ENCODE results near the gene PKN3. TPM values are rescaled to one million over a fixed set of nuclear protein-coding genes. Genes with fewer than 3 reads are reported as not detected.

Gene PKN3
- polyA plus RNA-seq, 4 donors = 4.1 to 12.3 (median 4.5) TPM

DNA sequence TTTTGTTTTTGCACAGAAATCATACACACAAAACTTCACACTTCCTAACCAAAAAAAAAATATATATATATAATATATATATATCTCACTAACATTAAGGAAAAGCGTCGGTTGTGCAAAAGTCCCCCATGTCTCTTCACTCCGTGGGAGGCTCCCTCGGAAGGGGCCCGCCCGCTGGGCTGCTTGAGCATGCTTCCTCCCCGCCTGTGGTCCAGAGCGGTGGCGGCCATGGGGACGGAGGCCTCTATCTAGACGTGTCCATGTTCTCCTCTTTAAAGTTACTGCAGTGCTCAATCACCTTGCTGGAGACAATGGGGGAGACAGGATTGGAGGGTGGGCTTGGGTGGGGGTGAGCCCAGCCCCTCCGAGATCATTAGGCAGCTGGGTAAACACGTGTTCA lies 28.8 kb downstream of the PKN3 start:
- FAIRE-seq (no peak), DNase-seq (no peak)
- Histone ChIP-seq H3K36me3 (ENCODE audit: control insufficient read depth in 3 of 3, insufficient read depth in 2 of 3, low read depth in 1 of 3, low read length in 3 of 3) (peaks cover 4 to 69% (median 8%) of the 10 kb centered on the region in 3 donors), H3K4me1 (ENCODE audit: control insufficient read depth in 3 of 3, insufficient read depth in 2 of 3, low read depth in 1 of 3, low read length in 2 of 3) (peaks cover 0 to 3% (median 0%) of the 10 kb centered on the region in 3 donors), H3K4me3 (ENCODE audit: low read depth in 1 of 3, low read length in 3 of 3) (no peak overlapping the region), H3K27me3 (ENCODE audit: control insufficient read depth in 3 of 3, insufficient read depth in 3 of 3, low read length in 3 of 3) (no peaks in the 10 kb centered on the region), H3K9me3 (ENCODE audit: control insufficient read depth in 2 of 2, insufficient read depth in 1 of 2, low read depth in 1 of 2, low read length in 1 of 2) (no peaks in the 10 kb centered on the region), H3K27ac (ENCODE audit: low read depth in 1 of 3, low read length in 2 of 3) (no peak overlapping the region)
- 88 to 94% (median 90%) methylated on average over 13 of the region's 13 CpGs for WGBS, 3 donors

DNA sequence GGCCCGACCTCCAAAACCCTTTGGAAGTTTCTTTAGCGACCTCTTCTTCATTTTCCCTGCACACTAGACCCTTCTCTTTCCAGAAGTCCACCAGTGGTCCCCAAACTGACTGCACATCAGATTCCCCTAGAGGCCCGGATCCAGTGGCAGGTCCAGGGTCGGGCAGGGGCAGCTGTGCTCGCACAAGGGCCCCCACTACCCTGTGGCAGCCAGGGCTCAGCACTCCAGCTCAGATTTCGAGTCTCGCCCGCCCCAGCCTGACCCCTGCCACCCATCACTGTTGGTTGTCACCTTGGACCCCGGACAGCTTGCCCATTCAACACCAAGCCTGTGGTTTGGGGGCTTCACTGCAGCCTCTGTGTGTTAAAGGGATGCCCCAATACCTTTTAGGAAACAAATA lies 29.4 kb downstream of the PKN3 start:
- 82 to 89% (median 88%) methylated on average over 9 of the region's 9 CpGs for WGBS, 3 donors
- FAIRE-seq = no peak
- H3K27ac ChIP-seq (ENCODE audit: low read depth in 1 of 3, low read length in 2 of 3) = no peak overlapping the region

DNA sequence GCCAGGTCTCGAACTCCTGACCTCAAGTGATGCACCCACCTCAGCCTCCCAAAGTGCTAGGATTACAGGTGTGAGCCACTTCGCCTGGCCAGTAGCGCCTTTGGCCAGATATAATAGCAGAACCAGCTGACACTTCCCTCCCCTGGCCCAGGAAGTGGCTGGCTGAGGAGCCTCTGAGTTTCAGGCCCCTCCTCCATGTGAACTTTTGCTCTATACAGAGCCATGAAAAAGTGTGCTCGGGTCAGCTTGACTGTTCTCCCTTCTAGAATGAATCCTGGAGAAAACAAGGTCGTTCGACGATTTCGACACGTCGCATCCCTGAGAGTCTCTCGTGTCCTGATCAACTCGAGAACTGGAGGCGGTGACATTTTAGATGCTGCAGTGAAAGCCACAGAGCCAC lies 30.3 kb downstream of the PKN3 start:
- H3K9me3 ChIP-seq (ENCODE audit: control insufficient read depth in 2 of 2, insufficient read depth in 1 of 2, low read depth in 1 of 2, low read length in 1 of 2) = no peaks in the 10 kb centered on the region
- no peak overlapping the region for H3K27ac ChIP-seq (ENCODE audit: low read depth in 1 of 3, low read length in 2 of 3)
- peaks cover 0 to 3% (median 0%) of the 10 kb centered on the region in 3 donors for H3K4me1 ChIP-seq (ENCODE audit: control insufficient read depth in 3 of 3, insufficient read depth in 2 of 3, low read depth in 1 of 3, low read length in 2 of 3)
- no peak for FAIRE-seq
- no peak for DNase-seq
- peaks cover 6 to 75% (median 10%) of the 10 kb centered on the region in 3 donors for H3K36me3 ChIP-seq (ENCODE audit: control insufficient read depth in 3 of 3, insufficient read depth in 2 of 3, low read depth in 1 of 3, low read length in 3 of 3)
- no peak overlapping the region for H3K4me3 ChIP-seq (ENCODE audit: low read depth in 1 of 3, low read length in 3 of 3)
- WGBS, 3 donors = 88 to 95% (median 91%) methylated on average over 13 of the region's 13 CpGs
- no peaks in the 10 kb centered on the region for H3K27me3 ChIP-seq (ENCODE audit: control insufficient read depth in 3 of 3, insufficient read depth in 3 of 3, low read length in 3 of 3)

More for the DNA sequence above, 29.4 kb downstream of the PKN3 start:
- no peak for DNase-seq
- Histone ChIP-seq H3K36me3 (ENCODE audit: control insufficient read depth in 3 of 3, insufficient read depth in 2 of 3, low read depth in 1 of 3, low read length in 3 of 3) (peaks cover 4 to 73% (median 8%) of the 10 kb centered on the region in 3 donors), H3K27me3 (ENCODE audit: control insufficient read depth in 3 of 3, insufficient read depth in 3 of 3, low read length in 3 of 3) (no peaks in the 10 kb centered on the region), H3K4me1 (ENCODE audit: control insufficient read depth in 3 of 3, insufficient read depth in 2 of 3, low read depth in 1 of 3, low read length in 2 of 3) (peaks cover 0 to 3% (median 0%) of the 10 kb centered on the region in 3 donors), H3K9me3 (ENCODE audit: control insufficient read depth in 2 of 2, insufficient read depth in 1 of 2, low read depth in 1 of 2, low read length in 1 of 2) (no peaks in the 10 kb centered on the region), H3K4me3 (ENCODE audit: low read depth in 1 of 3, low read length in 3 of 3) (no peak overlapping the region)

DNA sequence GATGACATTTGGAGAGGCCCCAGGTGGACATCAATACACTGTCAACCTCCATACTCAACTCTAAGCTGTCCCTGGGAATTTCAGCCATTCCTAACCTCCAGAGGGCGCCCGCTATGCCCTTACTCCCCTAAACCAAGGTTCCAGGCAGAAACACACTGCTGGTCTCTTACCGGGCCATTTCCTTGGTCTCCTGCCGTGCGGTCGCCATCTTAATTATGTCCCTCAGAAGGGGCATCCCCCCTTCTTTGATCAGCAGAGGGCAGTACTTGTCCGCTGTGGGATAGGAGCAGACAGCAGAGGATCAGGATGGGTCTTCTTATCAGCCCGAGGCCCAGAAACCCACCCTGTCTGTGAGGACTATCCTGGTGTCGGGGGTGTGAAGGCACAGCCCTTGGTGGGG lies 31.0 kb downstream of the PKN3 start:
- no peaks in the 10 kb centered on the region for H3K27me3 ChIP-seq (ENCODE audit: control insufficient read depth in 3 of 3, insufficient read depth in 3 of 3, low read length in 3 of 3)
- no peaks in the 10 kb centered on the region for H3K9me3 ChIP-seq (ENCODE audit: control insufficient read depth in 2 of 2, insufficient read depth in 1 of 2, low read depth in 1 of 2, low read length in 1 of 2)
- peak; percentile 85 to 90 for DNase-seq
- FAIRE-seq = no peak
- H3K27ac ChIP-seq (ENCODE audit: low read depth in 1 of 3, low read length in 2 of 3) = peak overlapping the region in 2 of 3 donors; percentile 14 to 64
- H3K36me3 ChIP-seq (ENCODE audit: control insufficient read depth in 3 of 3, insufficient read depth in 2 of 3, low read depth in 1 of 3, low read length in 3 of 3) = peaks cover 6 to 71% (median 10%) of the 10 kb centered on the region in 3 donors
- H3K4me1 ChIP-seq (ENCODE audit: control insufficient read depth in 3 of 3, insufficient read depth in 2 of 3, low read depth in 1 of 3, low read length in 2 of 3) = peaks cover 0 to 3% (median 0%) of the 10 kb centered on the region in 3 donors
- peak overlapping the region in 1 of 3 donors; percentile 31 for H3K4me3 ChIP-seq (ENCODE audit: low read depth in 1 of 3, low read length in 3 of 3)
- WGBS, 3 donors = 27 to 40% (median 31%) methylated on average over 9 of the region's 9 CpGs

DNA sequence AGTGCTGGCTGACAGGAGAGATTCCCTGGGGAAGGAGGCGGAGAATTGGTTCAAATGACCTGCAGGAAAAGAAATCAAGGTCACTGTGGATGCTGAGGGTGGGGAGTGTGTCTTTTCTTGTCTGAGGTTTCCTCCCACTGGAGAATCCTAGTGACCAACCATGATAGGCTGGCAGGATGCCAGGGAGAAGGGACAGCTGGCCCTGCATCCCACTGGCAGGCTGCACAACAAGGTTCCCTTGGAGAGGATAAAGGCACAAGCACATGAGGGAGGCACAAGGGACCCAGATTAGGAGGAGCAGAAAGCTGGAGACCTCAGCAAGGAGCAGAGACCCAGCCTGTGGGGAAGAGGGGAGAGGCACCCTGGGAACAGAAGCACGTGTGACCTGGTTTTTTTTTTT lies 33.1 kb downstream of the PKN3 start:
- DNase-seq (no peak), FAIRE-seq (no peak)
- 85 to 100% (median 100%) methylated on average over 1 to 2 of the region's 2 CpGs for WGBS, 3 donors
- Histone ChIP-seq H3K27ac (ENCODE audit: low read depth in 1 of 3, low read length in 2 of 3) (no peak overlapping the region), H3K4me3 (ENCODE audit: low read depth in 1 of 3, low read length in 3 of 3) (no peak overlapping the region), H3K9me3 (ENCODE audit: control insufficient read depth in 2 of 2, insufficient read depth in 1 of 2, low read depth in 1 of 2, low read length in 1 of 2) (no peaks in the 10 kb centered on the region), H3K36me3 (ENCODE audit: control insufficient read depth in 3 of 3, insufficient read depth in 2 of 3, low read depth in 1 of 3, low read length in 3 of 3) (peaks cover 2 to 70% (median 17%) of the 10 kb centered on the region in 3 donors), H3K27me3 (ENCODE audit: control insufficient read depth in 3 of 3, insufficient read depth in 3 of 3, low read length in 3 of 3) (no peaks in the 10 kb centered on the region), H3K4me1 (ENCODE audit: control insufficient read depth in 3 of 3, insufficient read depth in 2 of 3, low read depth in 1 of 3, low read length in 2 of 3) (peaks cover 0 to 3% (median 0%) of the 10 kb centered on the region in 3 donors)

DNA sequence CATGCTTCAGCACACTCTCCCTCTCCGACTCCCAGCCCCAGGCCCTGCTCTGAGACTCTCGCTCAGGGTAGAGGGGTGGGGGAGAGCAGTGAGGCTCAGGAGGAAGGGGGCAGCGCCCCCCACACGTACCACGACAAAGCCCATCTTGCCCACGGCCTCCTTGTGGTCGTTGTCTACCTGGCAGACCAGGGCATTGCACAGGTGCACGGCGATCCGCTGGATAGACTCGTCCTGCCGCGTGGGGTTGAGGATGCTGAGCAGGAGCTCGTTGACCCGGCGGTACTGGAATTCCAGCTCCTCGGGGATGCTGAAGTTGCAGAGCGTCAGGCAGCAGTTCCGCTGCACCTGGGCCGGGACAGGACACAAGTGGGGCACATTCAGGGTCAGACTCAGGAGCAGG lies 40.1 kb downstream of the PKN3 start:
- Histone ChIP-seq H3K4me3 (ENCODE audit: low read depth in 1 of 3, low read length in 3 of 3) (no peak overlapping the region), H3K9me3 (ENCODE audit: control insufficient read depth in 2 of 2, insufficient read depth in 1 of 2, low read depth in 1 of 2, low read length in 1 of 2) (no peaks in the 10 kb centered on the region), H3K27me3 (ENCODE audit: control insufficient read depth in 3 of 3, insufficient read depth in 3 of 3, low read length in 3 of 3) (no peaks in the 10 kb centered on the region), H3K4me1 (ENCODE audit: control insufficient read depth in 3 of 3, insufficient read depth in 2 of 3, low read depth in 1 of 3, low read length in 2 of 3) (no peaks in the 10 kb centered on the region), H3K36me3 (ENCODE audit: control insufficient read depth in 3 of 3, insufficient read depth in 2 of 3, low read depth in 1 of 3, low read length in 3 of 3) (peaks cover 0 to 52% (median 17%) of the 10 kb centered on the region in 3 donors), H3K27ac (ENCODE audit: low read depth in 1 of 3, low read length in 2 of 3) (no peak overlapping the region)
- no peak for FAIRE-seq
- WGBS, 3 donors = 82 to 86% (median 86%) methylated on average over 19 to 20 of the region's 20 CpGs
- DNase-seq = no peak

DNA sequence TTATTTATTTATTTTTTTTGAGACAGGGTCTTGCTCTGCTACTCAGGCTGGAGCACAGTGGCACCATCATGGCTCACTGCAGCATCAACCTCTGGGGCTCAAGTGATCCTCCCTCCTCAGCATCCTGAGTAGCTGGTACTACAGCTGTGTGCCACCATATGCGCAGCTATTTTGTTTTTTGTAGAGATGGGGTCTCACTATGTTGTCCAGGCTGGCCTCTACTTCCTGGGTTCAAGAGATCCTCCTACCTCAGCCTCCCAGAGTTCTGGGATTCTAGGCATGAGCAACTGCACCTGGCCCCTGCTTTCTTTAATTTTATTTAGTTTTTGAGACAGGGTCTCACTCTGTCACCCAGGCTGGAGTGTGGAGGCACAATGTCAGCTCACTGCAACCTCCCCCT lies 41.1 kb downstream of the PKN3 start:
- 97 to 100% (median 100%) methylated on average over 1 of the region's 1 CpG for WGBS, 3 donors
- FAIRE-seq = no peak

DNA sequence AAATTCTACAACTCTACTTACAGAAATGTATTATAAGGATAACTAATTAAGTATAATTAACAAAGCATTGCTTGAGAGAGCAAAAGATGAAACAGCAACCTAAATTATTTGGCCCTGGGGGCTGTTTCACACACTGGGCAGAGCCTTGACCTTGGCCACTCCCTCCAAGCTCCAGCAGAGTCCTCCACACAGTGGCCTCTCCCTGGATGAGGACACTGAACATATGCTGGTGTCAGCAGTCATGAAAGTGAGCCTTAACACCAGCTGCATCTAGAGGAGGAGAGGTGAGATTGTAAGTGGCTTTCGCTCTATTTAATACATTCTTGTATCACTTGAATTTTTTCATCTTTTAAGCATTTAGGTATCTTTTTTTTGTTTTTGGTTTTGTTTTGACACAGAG lies 44.9 kb downstream of the PKN3 start:
- no peaks in the 10 kb centered on the region for H3K9me3 ChIP-seq (ENCODE audit: control insufficient read depth in 2 of 2, insufficient read depth in 1 of 2, low read depth in 1 of 2, low read length in 1 of 2)
- no peak overlapping the region for H3K27ac ChIP-seq (ENCODE audit: low read depth in 1 of 3, low read length in 2 of 3)
- WGBS, 3 donors = 95 to 100% (median 97%) methylated on average over 1 of the region's 1 CpG
- no peaks in the 10 kb centered on the region for H3K27me3 ChIP-seq (ENCODE audit: control insufficient read depth in 3 of 3, insufficient read depth in 3 of 3, low read length in 3 of 3)
- H3K4me1 ChIP-seq (ENCODE audit: control insufficient read depth in 3 of 3, insufficient read depth in 2 of 3, low read depth in 1 of 3, low read length in 2 of 3) = no peaks in the 10 kb centered on the region
- DNase-seq = no peak
- H3K36me3 ChIP-seq (ENCODE audit: control insufficient read depth in 3 of 3, insufficient read depth in 2 of 3, low read depth in 1 of 3, low read length in 3 of 3) = peaks cover 4 to 53% (median 20%) of the 10 kb centered on the region in 3 donors
- no peak for FAIRE-seq
- no peak overlapping the region for H3K4me3 ChIP-seq (ENCODE audit: low read depth in 1 of 3, low read length in 3 of 3)

More for the DNA sequence above, 41.1 kb downstream of the PKN3 start:
- Histone ChIP-seq H3K9me3 (ENCODE audit: control insufficient read depth in 2 of 2, insufficient read depth in 1 of 2, low read depth in 1 of 2, low read length in 1 of 2) (no peaks in the 10 kb centered on the region), H3K36me3 (ENCODE audit: control insufficient read depth in 3 of 3, insufficient read depth in 2 of 3, low read depth in 1 of 3, low read length in 3 of 3) (peaks cover 0 to 61% (median 17%) of the 10 kb centered on the region in 3 donors), H3K4me1 (ENCODE audit: control insufficient read depth in 3 of 3, insufficient read depth in 2 of 3, low read depth in 1 of 3, low read length in 2 of 3) (no peaks in the 10 kb centered on the region), H3K27ac (ENCODE audit: low read depth in 1 of 3, low read length in 2 of 3) (no peak overlapping the region), H3K27me3 (ENCODE audit: control insufficient read depth in 3 of 3, insufficient read depth in 3 of 3, low read length in 3 of 3) (no peaks in the 10 kb centered on the region), H3K4me3 (ENCODE audit: low read depth in 1 of 3, low read length in 3 of 3) (no peak overlapping the region)
- DNase-seq = no peak

All from small intestine (tissue), 7 donors.